H9 (cell line): ENCODE results near the gene SOS1. TPM values are rescaled to one million over a fixed set of nuclear protein-coding genes. Genes with fewer than 3 reads are reported as not detected.

Experiments used
- DNase-seq: peaks from one replicate; pipeline ENCODE4 v3.0.0-alpha.2; 2017
- H2AFZ ChIP-seq: one replicate; pipeline ENCODE4 v1.6.1; 2013; ENCODE audit warnings: mild to moderate bottlenecking, low read length, control low read depth, moderate library complexity
- H2AK5ac ChIP-seq: 2 replicates; pipeline ENCODE4 v1.6.1; 2013; ENCODE audit warnings: low read length, control low read depth, mixed read lengths; ENCODE audit not compliant: insufficient read length
- H2BK120ac ChIP-seq: one replicate; pipeline ENCODE4 v1.6.1; 2013; ENCODE audit warnings: low read depth, mild to moderate bottlenecking, low read length, control low read depth, inconsistent platforms; ENCODE audit not compliant: poor library complexity, severe bottlenecking
- H2BK12ac ChIP-seq: 2 replicates; pipeline ENCODE4 v1.6.1; 2013; ENCODE audit warnings: low read length, control low read depth, mixed read lengths, low read depth; ENCODE audit not compliant: insufficient read length
- H2BK15ac ChIP-seq: 2 replicates; pipeline ENCODE4 v1.6.1; 2013; ENCODE audit warnings: low read depth, low read length, control low read depth
- H2BK20ac ChIP-seq: one replicate; pipeline ENCODE4 v1.6.1; 2013; ENCODE audit warnings: low read depth, mild to moderate bottlenecking, low read length, control low read depth, inconsistent platforms; ENCODE audit not compliant: poor library complexity, severe bottlenecking
- H2BK5ac ChIP-seq: 2 replicates; pipeline ENCODE4 v1.6.1; 2013; ENCODE audit warnings: low read length, control low read depth, mixed read lengths; ENCODE audit not compliant: insufficient read length
- H3K14ac ChIP-seq: 2 replicates; pipeline ENCODE4 v1.6.1; 2013; ENCODE audit warnings: low read length, control low read depth; ENCODE audit not compliant: insufficient read depth
- H3K18ac ChIP-seq: 2 replicates; pipeline ENCODE4 v1.6.1; 2013; ENCODE audit warnings: low read depth, mild to moderate bottlenecking, mixed read lengths, low read length, control low read depth; ENCODE audit not compliant: insufficient read length
- H3K23ac ChIP-seq: 2 replicates; pipeline ENCODE4 v1.6.1; 2013; ENCODE audit warnings: low read length, control low read depth, mixed read lengths, low read depth; ENCODE audit not compliant: insufficient read length
- H3K23me2 ChIP-seq: 2 replicates; pipeline ENCODE4 v1.6.1; 2013; ENCODE audit warnings: low read depth, mild to moderate bottlenecking, mixed read lengths, low read length, control low read depth; ENCODE audit not compliant: insufficient read length, poor library complexity, severe bottlenecking
- H3K27ac ChIP-seq: 2 replicates; pipeline ENCODE4 v1.5.1; 2013; ENCODE audit warnings: low read length, control low read depth, mixed read lengths, low read depth; ENCODE audit not compliant: insufficient read length
- H3K27me3 ChIP-seq: 2 replicates; pipeline ENCODE4 v1.6.1; 2013; ENCODE audit warnings: low read length, control low read depth, inconsistent platforms; ENCODE audit not compliant: insufficient read depth
- H3K4ac ChIP-seq: 2 replicates; pipeline ENCODE4 v1.6.1; 2013; ENCODE audit warnings: low read depth, mild to moderate bottlenecking, control low read depth, inconsistent platforms, low read length, moderate library complexity
- H3K4me1 ChIP-seq: 2 replicates; pipeline ENCODE4 v1.6.1; 2013; ENCODE audit warnings: low read length, control low read depth, inconsistent platforms; ENCODE audit not compliant: insufficient read depth
- H3K4me2 ChIP-seq: 2 replicates; pipeline ENCODE4 v1.6.1; 2013; ENCODE audit warnings: low read length, control low read depth, mixed read lengths; ENCODE audit not compliant: insufficient read length, insufficient read depth
- H3K56ac ChIP-seq: 2 replicates; pipeline ENCODE4 v1.6.1; 2013; ENCODE audit warnings: low read depth, mild to moderate bottlenecking, mixed read lengths, low read length, control low read depth; ENCODE audit not compliant: insufficient read length
- H3K79me1 ChIP-seq: 2 replicates; pipeline ENCODE4 v1.6.1; 2013; ENCODE audit warnings: low read depth, mild to moderate bottlenecking, moderate library complexity, low read length, control low read depth, inconsistent platforms; ENCODE audit not compliant: insufficient read depth, poor library complexity, severe bottlenecking
- H3K79me2 ChIP-seq: 2 replicates; pipeline ENCODE4 v1.6.1; 2013; ENCODE audit warnings: low read length, control low read depth, inconsistent platforms; ENCODE audit not compliant: insufficient read depth
- H3K9ac ChIP-seq: 2 replicates; pipeline ENCODE4 v1.6.1; 2013; ENCODE audit warnings: low read length, control low read depth, mixed read lengths; ENCODE audit not compliant: insufficient read length; ENCODE audit errors: extremely low read depth
- H3K9me3 ChIP-seq: one replicate; pipeline ENCODE4 v1.6.1; 2013; ENCODE audit warnings: low read depth, low read length, inconsistent platforms; ENCODE audit not compliant: control insufficient read depth
- H3T11ph ChIP-seq: one replicate; pipeline ENCODE4 v1.6.1; 2013; ENCODE audit warnings: mild to moderate bottlenecking, low read length, control low read depth, inconsistent platforms
- H4K20me1 ChIP-seq: one replicate; pipeline ENCODE4 v1.6.1; 2013; ENCODE audit not compliant: control insufficient read depth, insufficient read length, insufficient read depth
- H4K5ac ChIP-seq: 2 replicates; pipeline ENCODE4 v1.6.1; 2013; ENCODE audit warnings: low read depth, mild to moderate bottlenecking, mixed read lengths, low read length, control low read depth; ENCODE audit not compliant: insufficient read length
- H4K8ac ChIP-seq: replicated peaks from 2 replicates; pipeline ENCODE4 v1.6.1; 2013; ENCODE audit warnings: low read length, control low read depth, mixed read lengths, low read depth; ENCODE audit not compliant: insufficient read length
- H4K91ac ChIP-seq: 2 replicates; pipeline ENCODE4 v1.6.1; 2013; ENCODE audit warnings: low read depth, mild to moderate bottlenecking, moderate library complexity, mixed read lengths, low read length, control low read depth; ENCODE audit not compliant: insufficient read length
- H3K27ac Mint-ChIP-seq, 3 experiments: 2 replicates in 2 of 3; 3 replicates in 1 of 3; pipeline ENCODE4 v1.8.0; 2020 to 2021; ENCODE audit warnings: mixed read lengths in 3 of 3, mild to moderate bottlenecking in 1 of 3, moderate library complexity in 1 of 3
- H3K27me3 Mint-ChIP-seq: 2 replicates; pipeline ENCODE4 v1.8.0; 2021; ENCODE audit warnings: low read depth, mild to moderate bottlenecking, moderate library complexity, mixed read lengths
- H3K36me3 Mint-ChIP-seq, 3 experiments: 2 replicates in 2 of 3; 3 replicates in 1 of 3; pipeline ENCODE4 v1.8.0; 2020 to 2021; ENCODE audit warnings: low read depth in 3 of 3, mixed read lengths in 3 of 3; ENCODE audit not compliant: insufficient read depth in 1 of 3
- H3K4me1 Mint-ChIP-seq, 2 experiments: 2 replicates each; pipeline ENCODE4 v1.8.0; 2020; ENCODE audit warnings: mixed read lengths in 2 of 2
- H3K4me3 Mint-ChIP-seq, 2 experiments: 2 replicates in 1 of 2; 3 replicates in 1 of 2; pipeline ENCODE4 v1.8.0; 2020 to 2021; ENCODE audit warnings: mild to moderate bottlenecking in 2 of 2, mixed read lengths in 2 of 2, moderate library complexity in 1 of 2
- H3K9me3 Mint-ChIP-seq, 2 experiments: 2 replicates in 1 of 2; 3 replicates in 1 of 2; pipeline ENCODE4 v1.8.0; 2020; ENCODE audit warnings: mild to moderate bottlenecking in 2 of 2, mixed read lengths in 2 of 2, moderate library complexity in 1 of 2
- CTCF ChIP-seq: fragments of 200-600 bp; sonication (generic); conservative IDR thresholded peaks from 3 replicates; pipeline ENCODE4 v1.8.0; 2021; ENCODE audit warnings: antibody characterized with exemption, mild to moderate bottlenecking
- WGBS: extraction: QIAGEN DNeasy Blood & Tissue Kit; methylation state at CpG from one replicate; pipeline ENCODE4 v1.1.7; 2013; ENCODE audit warnings: missing lambda C conversion rate, low lambda C conversion rate, mixed read lengths; ENCODE audit not compliant: insufficient read length; ENCODE audit errors: extremely low coverage; 5-methylcytosine and 5-hydroxymethylcytosine counted together
- total RNA-seq: library from RNA; stranded (reverse); gene quantifications from 2 replicates; pipeline ENCODE4 v1.2.1, GENCODE V29; 2021

SOS1 gene
- total RNA-seq, 1 experiment from 2014 or later: 35.8 TPM

- H3K27me3 Mint-ChIP-seq: no peaks in the 10 kb centered on the region
- H3K79me2 ChIP-seq: no peaks in the 10 kb centered on the region
- no CpG with 5 or more reads among the region's 2 CpGs for WGBS
These were observed 152.8 kb downstream of the SOS1 start for GRCh38 chr2:38968021-38968420.

More at GRCh38 chr2:38968021-38968420, 152.8 kb downstream of the SOS1 start:
- H3K23me2 ChIP-seq: no peaks in the 10 kb centered on the region
- H3K18ac ChIP-seq: no peak overlapping the region
- H2BK12ac ChIP-seq: no peak overlapping the region
- no peak overlapping the region for H3K27ac ChIP-seq
- H4K5ac ChIP-seq: no peak overlapping the region
- no peak overlapping the region for H3K14ac ChIP-seq
- H3K27me3 ChIP-seq: no peaks in the 10 kb centered on the region
- no peak overlapping the region for H2AFZ ChIP-seq
- Mint-ChIP-seq H3K27ac (no peak overlapping the region), H3K36me3 (peaks cover 0 to 6% (median 0%) of the 10 kb centered on the region in 3 experiments; a peak in 2 of 7 replicates), H3K9me3 (no peaks in the 10 kb centered on the region; a peak in 1 of 5 replicates), H3K4me1 (peaks cover 13 to 14% of the 10 kb centered on the region in 2 experiments), H3K4me3 (no peak overlapping the region)
- no peak overlapping the region for H3K23ac ChIP-seq
- no peak overlapping the region for H3T11ph ChIP-seq
- peaks cover 7% of the 10 kb centered on the region for H3K4me1 ChIP-seq
- H3K9me3 ChIP-seq: no peaks in the 10 kb centered on the region
- H2BK120ac ChIP-seq: no peak overlapping the region
- no peak overlapping the region for H4K8ac ChIP-seq
- no peak for TF ChIP-seq CTCF
- DNase-seq: no peak
- H3K4ac ChIP-seq: no peak overlapping the region
- no peak overlapping the region for H2AK5ac ChIP-seq
- H2BK20ac ChIP-seq: no peak overlapping the region
- no peak overlapping the region for H3K4me2 ChIP-seq
- no peak overlapping the region for H2BK15ac ChIP-seq
- no peak overlapping the region for H2BK5ac ChIP-seq
- H4K20me1 ChIP-seq: no peaks in the 10 kb centered on the region
- no peak overlapping the region for H4K91ac ChIP-seq
- no peak overlapping the region for H3K9ac ChIP-seq
- H3K79me1 ChIP-seq: no peaks in the 10 kb centered on the region
- H3K56ac ChIP-seq: no peak overlapping the region
